Stimulated activated CD8-positive, alpha-beta memory T cell treated with anti-CD3 and anti-CD28 coated beads, Interleukin-4, amount 100 ng/mL, for 24 hours (primary cell): ENCODE measurements around the gene GUCA2A.

ENCODE experiments used
- DNase-seq: peaks from one replicate; pipeline ENCODE4 v3.0.0-alpha.2; 2020; ENCODE audit warnings: low read depth

Gene GUCA2A

GRCh38 chr1:42176902-42177519 lies 12.5 kb upstream of the GUCA2A start:
- DNase-seq = no peak

- no peak for DNase-seq
Measured at GRCh38 chr1:42175314-42176054, 10.9 kb upstream of the GUCA2A start.

DNA sequence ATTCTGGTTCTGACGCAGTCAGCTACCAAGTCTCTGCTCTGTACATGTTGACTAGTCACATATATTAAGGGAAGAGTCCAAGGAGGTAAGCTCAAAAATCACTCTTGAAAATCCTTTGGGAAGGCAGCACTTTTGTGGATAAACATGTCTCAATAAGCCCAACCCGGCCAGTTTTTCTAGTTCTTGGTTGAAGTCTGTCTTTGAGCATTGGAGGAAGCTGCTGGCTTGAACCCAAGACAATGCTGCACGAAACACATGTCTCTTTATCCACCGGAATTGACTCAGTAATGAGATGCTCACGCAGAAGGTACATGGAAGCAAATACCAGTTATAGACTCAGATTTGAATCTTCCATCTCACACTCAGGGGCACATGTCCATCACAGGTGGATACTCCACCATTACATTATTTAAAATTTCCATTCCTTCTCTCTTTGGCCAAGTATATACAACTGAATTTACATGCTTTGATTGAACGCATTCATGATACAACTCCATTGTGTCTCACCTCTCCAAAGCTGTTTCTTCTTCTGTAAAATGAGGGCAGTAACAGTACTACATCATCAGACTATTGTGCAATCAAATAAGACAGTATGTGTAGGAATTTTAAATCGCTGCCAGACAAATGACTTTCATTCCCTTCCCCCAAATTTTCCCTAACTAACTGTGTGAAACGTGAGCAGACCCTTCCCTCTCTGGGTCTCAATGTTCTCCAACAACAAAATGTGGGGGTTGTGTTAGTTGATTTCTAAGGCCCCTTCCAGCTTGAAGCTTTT lies 9.6 kb upstream of the GUCA2A start:
- DNase-seq = no peak

DNA sequence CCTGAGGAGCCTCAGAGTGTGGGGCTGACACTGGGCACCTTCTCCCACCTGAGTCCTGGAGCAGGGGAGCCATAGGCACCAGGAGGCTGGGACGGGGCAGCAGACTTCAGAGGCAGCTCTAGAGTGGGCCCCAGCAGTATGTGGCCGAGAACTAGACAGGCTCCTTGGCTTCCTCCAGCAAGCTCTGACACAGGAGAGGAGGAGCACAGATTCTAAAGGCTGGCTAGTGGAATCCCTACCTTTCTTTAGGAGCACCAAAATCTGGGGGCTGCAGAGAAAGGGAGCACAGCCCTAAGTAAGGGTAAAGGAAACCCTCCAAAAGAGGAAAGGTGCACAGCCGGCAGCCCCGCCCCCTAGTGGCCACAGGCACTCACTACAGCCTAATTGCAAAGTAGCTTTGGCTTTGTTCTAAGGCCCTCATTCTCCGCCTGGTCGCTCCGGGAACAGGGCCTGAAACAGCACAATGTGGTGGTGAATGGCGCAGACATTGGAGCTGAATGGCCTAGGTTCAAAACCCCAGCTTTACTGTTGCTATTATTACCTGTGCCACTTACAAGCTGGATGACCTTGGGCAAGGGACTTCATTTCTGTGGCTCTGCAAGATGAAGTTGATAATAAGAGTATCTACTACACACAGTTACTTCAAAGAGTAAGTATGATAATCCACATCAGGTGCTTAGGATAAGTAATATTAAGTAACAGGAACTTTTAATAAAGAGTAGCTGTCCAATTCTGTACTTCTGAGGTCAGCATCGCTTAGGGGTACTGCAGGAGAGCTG lies 8.8 kb upstream of the GUCA2A start:
- DNase-seq = peak; percentile 52

- DNase-seq = no peak
Measured at GRCh38 chr1:42172381-42173133, 8.0 kb upstream of the GUCA2A start.

DNA sequence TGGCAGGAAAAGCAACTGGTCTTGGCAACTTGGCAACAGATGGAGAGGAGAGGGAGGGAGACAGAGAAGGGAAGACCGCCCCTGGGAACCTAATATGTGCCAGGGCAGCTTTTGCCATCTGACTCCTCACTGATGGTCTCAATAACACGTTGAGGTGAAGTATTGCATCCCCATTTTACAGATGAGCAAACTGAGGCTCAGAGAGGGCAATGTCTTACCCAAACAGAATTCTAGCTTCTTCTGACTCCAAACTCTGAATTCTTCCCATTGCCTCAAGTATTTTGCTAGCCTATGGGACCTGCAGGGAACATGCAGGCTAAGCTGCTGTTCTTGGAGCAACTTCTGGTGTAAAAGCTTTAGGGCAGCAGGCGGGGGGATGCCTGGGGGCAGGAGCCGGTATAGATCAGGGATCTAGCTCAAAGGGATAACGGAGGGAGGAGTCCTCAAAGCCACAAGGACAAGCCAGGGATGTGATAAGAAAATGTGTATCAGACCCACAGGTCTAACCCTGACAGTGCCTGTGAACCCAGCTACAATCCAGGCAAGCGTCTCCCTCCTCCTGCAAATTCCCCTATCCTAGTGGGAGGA lies 7.2 kb upstream of the GUCA2A start:
- no peak for DNase-seq

- no peak for DNase-seq
Measured at GRCh38 chr1:42170779-42171621, 6.5 kb upstream of the GUCA2A start.

GRCh38 chr1:42168763-42169162 lies 4.2 kb upstream of the GUCA2A start:
- DNase-seq = no peak

DNA sequence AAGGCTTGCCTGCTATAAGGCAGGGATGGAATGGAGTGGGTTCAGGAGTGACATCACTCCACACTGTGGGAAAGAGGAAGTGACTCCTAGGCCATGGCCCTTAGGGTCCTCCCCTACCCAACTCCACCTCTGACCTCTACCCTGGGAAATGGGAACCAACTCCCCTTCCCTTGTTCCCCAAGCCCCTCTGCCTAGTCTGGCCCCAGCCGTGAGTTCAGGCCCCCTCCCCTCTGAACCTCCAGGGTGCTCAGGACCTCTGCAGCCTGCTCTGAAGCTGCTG lies 3.8 kb upstream of the GUCA2A start:
- no peak for DNase-seq

GRCh38 chr1:42167611-42168390 lies 3.3 kb upstream of the GUCA2A start:
- no peak for DNase-seq

GRCh38 chr1:42165511-42166210 lies 1.1 kb upstream of the GUCA2A start:
- no peak for DNase-seq

- DNase-seq = no peak
Measured at GRCh38 chr1:42163536-42164503, 725 bp downstream of the GUCA2A start.

DNA sequence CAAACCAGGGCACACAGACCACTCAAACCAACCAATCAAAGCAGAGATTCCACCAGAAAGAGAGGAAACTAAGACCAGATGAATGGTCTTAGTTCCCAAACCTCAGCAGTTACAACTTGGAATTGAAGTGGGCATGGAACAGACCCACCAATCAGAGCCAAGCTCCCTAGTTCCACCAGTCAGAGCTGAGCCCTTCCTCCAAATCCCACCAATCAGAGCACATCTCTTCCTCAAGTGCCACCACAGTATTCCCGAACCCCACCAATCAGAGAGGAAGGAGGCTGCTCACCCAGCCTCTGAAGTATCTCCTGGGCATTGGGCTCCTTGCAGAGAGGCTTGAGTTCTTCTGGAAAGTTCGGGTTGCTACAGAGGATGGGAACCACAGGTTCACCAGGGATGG lies 1.4 kb downstream of the GUCA2A start:
- no peak for DNase-seq

DNA sequence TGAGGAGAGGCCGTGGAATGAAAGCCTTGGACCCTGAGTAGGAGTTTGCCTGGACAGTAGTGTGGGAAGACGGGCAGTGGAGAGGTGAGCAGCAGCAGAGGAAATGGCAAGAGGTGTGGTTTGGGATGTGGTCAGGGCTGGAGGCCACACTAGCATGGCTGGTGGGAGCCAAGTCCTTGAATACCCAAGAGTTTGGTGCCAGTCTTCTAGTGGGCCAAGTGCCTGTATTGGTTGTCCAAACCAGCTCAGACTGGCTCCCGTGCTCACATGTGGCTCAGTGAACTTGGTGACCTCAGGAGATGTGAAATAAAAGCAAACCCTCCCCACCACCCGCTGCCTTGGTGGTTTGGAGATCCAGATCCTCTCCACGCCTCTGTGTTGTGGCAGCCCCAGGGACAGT lies 2.4 kb downstream of the GUCA2A start:
- no peak for DNase-seq

DNA sequence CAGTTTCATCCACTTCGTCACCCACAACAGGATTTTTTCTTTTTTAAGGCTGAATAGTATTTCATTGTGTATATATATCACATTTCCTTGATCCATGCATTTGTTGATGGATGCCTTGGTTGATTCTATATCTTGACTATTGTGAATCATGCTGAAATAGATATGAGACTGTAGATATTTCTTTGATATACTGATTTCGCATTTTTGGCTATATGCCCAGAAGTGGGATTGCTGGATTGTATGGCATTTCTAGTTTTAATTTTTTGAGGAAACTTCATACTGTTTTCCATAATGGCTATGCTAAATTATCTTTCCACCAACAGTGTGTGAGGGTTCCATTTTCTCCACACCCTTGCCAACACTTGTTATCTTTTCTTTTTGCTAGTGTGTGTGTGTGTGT lies 6.4 kb downstream of the GUCA2A start:
- no peak for DNase-seq

GRCh38 chr1:42157667-42158066 lies 6.9 kb downstream of the GUCA2A start:
- no peak for DNase-seq

DNA sequence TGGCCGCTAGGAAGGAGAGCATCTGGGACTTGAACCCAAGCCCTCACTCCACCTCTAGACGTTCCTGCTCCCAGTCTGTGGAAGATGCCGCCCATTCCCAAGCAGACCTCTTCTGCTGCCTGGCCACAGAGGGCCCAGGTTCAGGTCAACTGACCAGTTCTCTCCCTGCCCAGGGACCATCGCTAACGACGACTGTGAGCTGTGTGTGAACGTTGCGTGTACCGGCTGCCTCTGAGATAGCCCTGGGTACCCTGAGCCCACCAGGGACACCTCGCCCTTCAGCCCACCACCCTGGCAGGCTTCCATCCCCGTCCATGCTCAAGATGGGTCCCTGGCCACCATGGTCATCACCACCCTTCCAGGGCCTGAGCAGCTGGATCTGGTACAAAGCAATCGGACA lies 9.2 kb downstream of the GUCA2A start:
- no peak for DNase-seq

- no peak for DNase-seq
Measured at GRCh38 chr1:42154685-42155084, 9.9 kb downstream of the GUCA2A start.
